GM23248 (cell line): Measurements from ENCODE around the gene TXNDC17. TPM values are rescaled to one million over a fixed set of nuclear protein-coding genes. Genes with fewer than 3 reads are reported as not detected.
"Not testable (repeated sequence)": the region's sequence is repeated elsewhere in the genome, so short reads cannot be mapped to it uniquely, and the experiment has no call there.

Experiments
- DNase-seq: peaks from one replicate; pipeline ENCODE4 v3.0.0-alpha.2; 2015
- H2AFZ ChIP-seq: fragments of 200-600 bp; sonication (generic); 2 replicates; pipeline ENCODE4 v1.6.1; 2016; ENCODE audit warnings: antibody characterized with exemption
- H3F3A ChIP-seq: fragments of 200-600 bp; sonication (generic); 2 replicates; pipeline ENCODE4 v1.6.1; 2016; ENCODE audit warnings: mild to moderate bottlenecking, antibody characterized with exemption, mixed run types; ENCODE audit not compliant: insufficient read depth
- H3K27ac ChIP-seq: fragments of 200-600 bp; sonication (generic); 2 replicates; pipeline ENCODE4 v1.5.1; 2016; ENCODE audit warnings: mild to moderate bottlenecking
- H3K27me3 ChIP-seq: fragments of 200-600 bp; sonication (generic); replicated peaks from 2 replicates; pipeline ENCODE4 v1.6.1; 2016; ENCODE audit warnings: mild to moderate bottlenecking; ENCODE audit not compliant: insufficient read depth
- H3K36me3 ChIP-seq: fragments of 200-600 bp; sonication (generic); 2 replicates; pipeline ENCODE4 v1.6.1; 2016; ENCODE audit warnings: low read depth, mild to moderate bottlenecking
- H3K4me1 ChIP-seq: fragments of 200-600 bp; sonication (generic); 2 replicates; pipeline ENCODE4 v1.6.1; 2016; ENCODE audit warnings: mild to moderate bottlenecking; ENCODE audit not compliant: insufficient read depth
- H3K4me2 ChIP-seq: fragments of 200-600 bp; sonication (generic); one replicate; pipeline ENCODE4 v1.6.1; 2016; ENCODE audit warnings: mild to moderate bottlenecking; ENCODE audit not compliant: unreplicated experiment
- H3K4me3 ChIP-seq: fragments of 200-600 bp; sonication (generic); 2 replicates; pipeline ENCODE4 v1.5.1; 2016; ENCODE audit warnings: mild to moderate bottlenecking
- H3K79me2 ChIP-seq: fragments of 200-600 bp; sonication (generic); 2 replicates; pipeline ENCODE4 v1.6.1; 2016; ENCODE audit warnings: mild to moderate bottlenecking; ENCODE audit not compliant: insufficient read depth
- H3K9ac ChIP-seq: fragments of 200-600 bp; sonication (generic); 2 replicates; pipeline ENCODE4 v1.6.1; 2016; ENCODE audit warnings: mild to moderate bottlenecking
- H3K9me2 ChIP-seq: fragments of 200-600 bp; sonication (generic); 2 replicates; pipeline ENCODE4 v1.6.1; 2016; ENCODE audit warnings: mixed run types, mild to moderate bottlenecking, moderate library complexity; ENCODE audit not compliant: insufficient read depth
- H3K9me3 ChIP-seq: fragments of 200-600 bp; sonication (generic); one replicate; pipeline ENCODE4 v1.6.1; 2017; ENCODE audit warnings: low read depth
- H4K20me1 ChIP-seq: fragments of 200-600 bp; sonication (generic); 2 replicates; pipeline ENCODE4 v1.6.0; 2016; ENCODE audit not compliant: insufficient read depth
- EZH2 ChIP-seq: fragments of 200-600 bp; sonication (generic); IDR thresholded peaks from 2 replicates; pipeline ENCODE4 v1.6.1; 2018; ENCODE audit warnings: antibody characterized with exemption, mild to moderate bottlenecking; ENCODE audit not compliant: insufficient read depth, poor library complexity, severe bottlenecking
- EZH2phosphoT487 ChIP-seq: fragments of 200-600 bp; sonication (generic); IDR thresholded peaks from 2 replicates; pipeline ENCODE4 v1.6.1; 2018; ENCODE audit warnings: antibody characterized with exemption, moderate library complexity, mild to moderate bottlenecking, low read depth; ENCODE audit not compliant: insufficient read depth
- whole genome bisulfite sequencing, 2 experiments: methylation state at CpG; one replicate each; pipeline ENCODE4 v1.1.6; 2015 to 2017; ENCODE audit warnings: low lambda C conversion rate in 2 of 2, low coverage in 1 of 2; ENCODE audit errors: missing lambda C conversion rate in 2 of 2; 5-methylcytosine and 5-hydroxymethylcytosine counted together
- in situ Hi-C: fragments of 300-500 bp; cut with MboI; formaldehyde crosslinking; loops from 2 replicates; pipeline ENCODE4 v1.15.0; 2020
- polyA plus RNA-seq: library from polyadenylated mRNA; unstranded; fragments of >200 nt; fragmentation: Nextera tagmentation; extraction: Ambion mirVana; gene quantifications from 2 replicates; pipeline ENCODE4 v1.2.1, GENCODE V29; 2016
- total RNA-seq: library from RNA; depleted of rRNA; stranded (reverse); fragments of >200 nt; shearing (Covaris generic); gene quantifications from 2 replicates; pipeline ENCODE4 v1.2.3, GENCODE V29; 2014

Gene TXNDC17
- total and polyA plus RNA-seq, 2 experiments from 2014 or later, result 152 to 630 TPM

- Histone ChIP-seq H3K9me2 (no peaks in the 10 kb centered on the region), H3K4me2 (no peak overlapping the region), H3F3A (peaks cover 7% of the 10 kb centered on the region; the same call in 1 of the 2 replicates), H3K9me3 (no peaks in the 10 kb centered on the region), H3K9ac (no peak overlapping the region), H3K79me2 (no peaks in the 10 kb centered on the region), H3K27ac (no peak overlapping the region), H3K36me3 (no peaks in the 10 kb centered on the region), H2AFZ (no peak overlapping the region), H3K4me3 (no peak overlapping the region), H3K4me1 (0 out of 2 replicates have a peak, but pooled peaks cover 6% of the 10 kb centered on the region), H3K27me3 (peaks cover 38% of the 10 kb centered on the region), H4K20me1 (no peaks in the 10 kb centered on the region)
- no peak for DNase-seq
- in situ Hi-C loops, result no loop called here
- no peak for TF ChIP-seq EZH2phosphoT487
- no peak for TF ChIP-seq EZH2
- WGBS, 2 experiments, result 70 to 72% methylated on average over 18 of the region's 18 CpGs
Measured at GRCh38 chr17:6657633-6658287, 16.9 kb downstream of the TXNDC17 start.

GRCh38 chr17:6658411-6658810 lies 17.6 kb downstream of the TXNDC17 start:
- H2AFZ ChIP-seq, DNase-seq, H3K4me1 ChIP-seq, H3K9ac ChIP-seq, H3K4me2 ChIP-seq, H3K27ac ChIP-seq, H3K36me3 ChIP-seq, H3K9me3 ChIP-seq, H3K79me2 ChIP-seq, H3K4me3 ChIP-seq, H4K20me1 ChIP-seq, in situ Hi-C loops, H3F3A ChIP-seq, H3K9me2 ChIP-seq: not testable (repeated sequence)
- 82 to 85% methylated on average over 5 of the region's 5 CpGs for WGBS, 2 experiments
- peaks cover 38% of the 10 kb centered on the region for H3K27me3 ChIP-seq

GRCh38 chr17:6660101-6660500 lies 19.2 kb downstream of the TXNDC17 start:
- in situ Hi-C loops, result loop anchor here (10.0 kb wide), 2 partner anchors 175 to 345 kb away; partner anchors contain the start of gene TEKT1
- no peaks in the 10 kb centered on the region for H4K20me1 ChIP-seq
- no peak overlapping the region for H3K9ac ChIP-seq

GRCh38 chr17:6660805-6661463 lies 20.1 kb downstream of the TXNDC17 start:
- Histone ChIP-seq H3K4me2 (no peak overlapping the region), H4K20me1 (no peaks in the 10 kb centered on the region), H3K36me3 (no peaks in the 10 kb centered on the region), H3K27ac (no peak overlapping the region), H3K27me3 (peaks cover 26% of the 10 kb centered on the region), H3K4me1 (no peaks in the 10 kb centered on the region), H3K9me3 (no peaks in the 10 kb centered on the region), H3K9ac (no peak overlapping the region), H2AFZ (no peak overlapping the region), H3K4me3 (no peak overlapping the region), H3K79me2 (no peaks in the 10 kb centered on the region), H3K9me2 (no peaks in the 10 kb centered on the region), H3F3A (no peaks in the 10 kb centered on the region)
- no peak for TF ChIP-seq EZH2
- no peak for TF ChIP-seq EZH2phosphoT487
- WGBS, 2 experiments, result 25 to 30% methylated on average over 10 to 11 of the region's 11 CpGs
- in situ Hi-C loops, result loop anchor here (10.0 kb wide), 2 partner anchors 174 to 344 kb away; partner anchors contain the start of gene TEKT1
- no peak for DNase-seq

More at GRCh38 chr17:6660101-6660500, 19.2 kb downstream of the TXNDC17 start:
- TF ChIP-seq EZH2phosphoT487 (no peak), EZH2 (no peak)
- no peak overlapping the region for H3K27ac ChIP-seq
- peaks cover 30% of the 10 kb centered on the region for H3K27me3 ChIP-seq
- no peak overlapping the region for H3K4me2 ChIP-seq
- H3K4me1 ChIP-seq, result no peaks in the 10 kb centered on the region
- no peak overlapping the region for H2AFZ ChIP-seq
- no peaks in the 10 kb centered on the region for H3K9me2 ChIP-seq
- no peaks in the 10 kb centered on the region for H3K79me2 ChIP-seq
- 76% methylated on average over 9 of the region's 9 CpGs for WGBS, 2 experiments
- no peaks in the 10 kb centered on the region for H3F3A ChIP-seq
- H3K4me3 ChIP-seq, result no peak overlapping the region
- no peak for DNase-seq
- H3K36me3 ChIP-seq, result no peaks in the 10 kb centered on the region
- no peaks in the 10 kb centered on the region for H3K9me3 ChIP-seq
